ENCODE results near the gene CREB5. TPM values are rescaled to one million over a fixed set of nuclear protein-coding genes. Genes with fewer than 3 reads are reported as not detected.

CREB5 gene
- polyA plus RNA-seq, 1 donor from 2014 or later = 3.7 TPM

GRCh38 chr7:28700790-28701203 lies 288.5 kb downstream of the CREB5 start:
- Histone ChIP-seq H3K4me2 (ENCODE audit: low read length) (no peak overlapping the region), H3F3A (ENCODE audit: insufficient read depth, low read length, poor library complexity, severe bottlenecking) (peaks cover 1% of the 10 kb centered on the region), H3K79me2 (replicated peaks; ENCODE audit: insufficient read depth, low read length) (no peaks in the 10 kb centered on the region), H3K27ac (ENCODE audit: low read length) (no peak overlapping the region), H3K4me3 (ENCODE audit: low read length) (no peak overlapping the region), H2AFZ (ENCODE audit: low read depth, low read length) (no peak overlapping the region), H4K20me1 (ENCODE audit: insufficient read depth) (no peaks in the 10 kb centered on the region), H3K27me3 (ENCODE audit: insufficient read depth, low read depth, low read length) (no peaks in the 10 kb centered on the region), H3K9me2 (ENCODE audit: insufficient read depth, low read length) (no peaks in the 10 kb centered on the region), H3K9me3 (ENCODE audit: low read length) (no peaks in the 10 kb centered on the region), H3K9ac (ENCODE audit: low read length) (no peak overlapping the region), H3K36me3 (ENCODE audit: insufficient read depth, low read length) (no peaks in the 10 kb centered on the region)
- TF ChIP-seq TAF1 (IDR thresholded peaks at IDR 0.05; ENCODE audit: low read depth) (no peak), EP300 (conservative IDR thresholded peaks at IDR 0.05; ENCODE audit: poor library complexity, severe bottlenecking) (no peak), POLR2AphosphoS5 (IDR thresholded peaks at IDR 0.05) (no peak), RAD21 (conservative IDR thresholded peaks at IDR 0.05) (no peak), EZH2 (IDR thresholded peaks at IDR 0.05; ENCODE audit: borderline replicate concordance, insufficient read depth, low read length, poor library complexity, severe bottlenecking) (no peak), SMC3 (conservative IDR thresholded peaks at IDR 0.05; ENCODE audit: poor library complexity) (no peak), MXI1 (conservative IDR thresholded peaks at IDR 0.05; ENCODE audit: poor library complexity, severe bottlenecking) (no peak)
- TF ChIP-seq, protein P1, sequence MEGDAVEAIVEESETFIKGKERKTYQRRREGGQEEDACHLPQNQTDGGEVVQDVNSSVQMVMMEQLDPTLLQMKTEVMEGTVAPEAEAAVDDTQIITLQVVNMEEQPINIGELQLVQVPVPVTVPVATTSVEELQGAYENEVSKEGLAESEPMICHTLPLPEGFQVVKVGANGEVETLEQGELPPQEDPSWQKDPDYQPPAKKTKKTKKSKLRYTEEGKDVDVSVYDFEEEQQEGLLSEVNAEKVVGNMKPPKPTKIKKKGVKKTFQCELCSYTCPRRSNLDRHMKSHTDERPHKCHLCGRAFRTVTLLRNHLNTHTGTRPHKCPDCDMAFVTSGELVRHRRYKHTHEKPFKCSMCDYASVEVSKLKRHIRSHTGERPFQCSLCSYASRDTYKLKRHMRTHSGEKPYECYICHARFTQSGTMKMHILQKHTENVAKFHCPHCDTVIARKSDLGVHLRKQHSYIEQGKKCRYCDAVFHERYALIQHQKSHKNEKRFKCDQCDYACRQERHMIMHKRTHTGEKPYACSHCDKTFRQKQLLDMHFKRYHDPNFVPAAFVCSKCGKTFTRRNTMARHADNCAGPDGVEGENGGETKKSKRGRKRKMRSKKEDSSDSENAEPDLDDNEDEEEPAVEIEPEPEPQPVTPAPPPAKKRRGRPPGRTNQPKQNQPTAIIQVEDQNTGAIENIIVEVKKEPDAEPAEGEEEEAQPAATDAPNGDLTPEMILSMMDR (IDR thresholded peaks at IDR 0.05; ENCODE audit: poor library complexity, severe bottlenecking) = no peak
- TF ChIP-seq, protein P2, sequence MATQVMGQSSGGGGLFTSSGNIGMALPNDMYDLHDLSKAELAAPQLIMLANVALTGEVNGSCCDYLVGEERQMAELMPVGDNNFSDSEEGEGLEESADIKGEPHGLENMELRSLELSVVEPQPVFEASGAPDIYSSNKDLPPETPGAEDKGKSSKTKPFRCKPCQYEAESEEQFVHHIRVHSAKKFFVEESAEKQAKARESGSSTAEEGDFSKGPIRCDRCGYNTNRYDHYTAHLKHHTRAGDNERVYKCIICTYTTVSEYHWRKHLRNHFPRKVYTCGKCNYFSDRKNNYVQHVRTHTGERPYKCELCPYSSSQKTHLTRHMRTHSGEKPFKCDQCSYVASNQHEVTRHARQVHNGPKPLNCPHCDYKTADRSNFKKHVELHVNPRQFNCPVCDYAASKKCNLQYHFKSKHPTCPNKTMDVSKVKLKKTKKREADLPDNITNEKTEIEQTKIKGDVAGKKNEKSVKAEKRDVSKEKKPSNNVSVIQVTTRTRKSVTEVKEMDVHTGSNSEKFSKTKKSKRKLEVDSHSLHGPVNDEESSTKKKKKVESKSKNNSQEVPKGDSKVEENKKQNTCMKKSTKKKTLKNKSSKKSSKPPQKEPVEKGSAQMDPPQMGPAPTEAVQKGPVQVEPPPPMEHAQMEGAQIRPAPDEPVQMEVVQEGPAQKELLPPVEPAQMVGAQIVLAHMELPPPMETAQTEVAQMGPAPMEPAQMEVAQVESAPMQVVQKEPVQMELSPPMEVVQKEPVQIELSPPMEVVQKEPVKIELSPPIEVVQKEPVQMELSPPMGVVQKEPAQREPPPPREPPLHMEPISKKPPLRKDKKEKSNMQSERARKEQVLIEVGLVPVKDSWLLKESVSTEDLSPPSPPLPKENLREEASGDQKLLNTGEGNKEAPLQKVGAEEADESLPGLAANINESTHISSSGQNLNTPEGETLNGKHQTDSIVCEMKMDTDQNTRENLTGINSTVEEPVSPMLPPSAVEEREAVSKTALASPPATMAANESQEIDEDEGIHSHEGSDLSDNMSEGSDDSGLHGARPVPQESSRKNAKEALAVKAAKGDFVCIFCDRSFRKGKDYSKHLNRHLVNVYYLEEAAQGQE (IDR thresholded peaks at IDR 0.05; ENCODE audit: borderline replicate concordance) = no peak

DNA sequence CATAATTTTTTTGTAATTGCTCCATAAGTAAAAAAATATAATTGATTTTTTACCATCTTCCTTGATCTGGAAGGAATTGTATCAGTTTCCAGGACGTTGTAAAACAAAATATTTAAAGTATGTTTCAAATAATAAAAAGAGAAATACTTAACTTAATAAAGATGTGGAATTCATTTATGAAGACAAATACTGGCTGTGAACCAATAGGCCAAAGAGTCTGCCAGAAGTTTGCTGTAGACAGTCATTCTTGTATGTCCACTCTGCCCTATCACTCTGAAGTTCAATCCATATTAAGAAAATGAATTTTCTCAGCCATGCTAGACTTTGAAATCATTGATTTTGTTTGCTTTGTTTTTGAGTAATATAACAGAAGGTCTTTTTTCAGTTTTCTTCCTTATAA lies 289.4 kb downstream of the CREB5 start:
- Histone ChIP-seq H3K9me3 (ENCODE audit: low read length) (no peaks in the 10 kb centered on the region), H3K27me3 (ENCODE audit: insufficient read depth, low read depth, low read length) (no peaks in the 10 kb centered on the region), H3K9ac (ENCODE audit: low read length) (no peak overlapping the region), H3F3A (ENCODE audit: insufficient read depth, low read length, poor library complexity, severe bottlenecking) (no peaks in the 10 kb centered on the region), H3K27ac (ENCODE audit: low read length) (no peak overlapping the region), H4K20me1 (ENCODE audit: insufficient read depth) (no peaks in the 10 kb centered on the region), H3K36me3 (ENCODE audit: insufficient read depth, low read length) (no peaks in the 10 kb centered on the region), H3K79me2 (replicated peaks; ENCODE audit: insufficient read depth, low read length) (no peaks in the 10 kb centered on the region), H3K4me2 (ENCODE audit: low read length) (no peak overlapping the region), H3K4me3 (ENCODE audit: low read length) (no peak overlapping the region), H3K9me2 (ENCODE audit: insufficient read depth, low read length) (no peaks in the 10 kb centered on the region), H2AFZ (ENCODE audit: low read depth, low read length) (no peak overlapping the region)
- TF ChIP-seq EP300 (conservative IDR thresholded peaks at IDR 0.05; ENCODE audit: poor library complexity, severe bottlenecking) (no peak), TAF1 (IDR thresholded peaks at IDR 0.05; ENCODE audit: low read depth) (no peak), SMC3 (conservative IDR thresholded peaks at IDR 0.05; ENCODE audit: poor library complexity) (no peak), MXI1 (conservative IDR thresholded peaks at IDR 0.05; ENCODE audit: poor library complexity, severe bottlenecking) (no peak), RAD21 (conservative IDR thresholded peaks at IDR 0.05) (no peak), POLR2AphosphoS5 (IDR thresholded peaks at IDR 0.05) (no peak), EZH2 (IDR thresholded peaks at IDR 0.05; ENCODE audit: borderline replicate concordance, insufficient read depth, low read length, poor library complexity, severe bottlenecking) (no peak)
- TF ChIP-seq, protein P1 (IDR thresholded peaks at IDR 0.05; ENCODE audit: poor library complexity, severe bottlenecking) = no peak
- TF ChIP-seq, protein P2 (IDR thresholded peaks at IDR 0.05; ENCODE audit: borderline replicate concordance) = no peak
